Upper lobe of left lung (tissue), 4 donors: ENCODE data around the gene SIAH1.

Experiments
- POLR2A ChIP-seq, 4 donors: fragments of 450-650 bp; IDR thresholded peaks; one replicate each; pipeline ENCODE4 v1.5.1; 2016 to 2017; ENCODE audit warnings: antibody characterized with exemption in 4 of 4, mild to moderate bottlenecking in 2 of 4
- POLR2AphosphoS5 ChIP-seq, 2 donors: sonication (generic); formaldehyde crosslinking; IDR thresholded peaks; one replicate each; pipeline ENCODE4 v1.5.1; 2017; ENCODE audit warnings: antibody characterized with exemption in 2 of 2
- TF ChIP-seq, protein P1 (sequence below), 6 experiments: fragments of 450-650 bp in 4 of 6; fragments of 200-600 bp in 2 of 6; sonication (generic) in 2 of 6; IDR thresholded peaks; one replicate each; pipeline ENCODE4 v1.5.1; 2016 to 2019; ENCODE audit warnings: antibody characterized with exemption in 6 of 6

DNA sequence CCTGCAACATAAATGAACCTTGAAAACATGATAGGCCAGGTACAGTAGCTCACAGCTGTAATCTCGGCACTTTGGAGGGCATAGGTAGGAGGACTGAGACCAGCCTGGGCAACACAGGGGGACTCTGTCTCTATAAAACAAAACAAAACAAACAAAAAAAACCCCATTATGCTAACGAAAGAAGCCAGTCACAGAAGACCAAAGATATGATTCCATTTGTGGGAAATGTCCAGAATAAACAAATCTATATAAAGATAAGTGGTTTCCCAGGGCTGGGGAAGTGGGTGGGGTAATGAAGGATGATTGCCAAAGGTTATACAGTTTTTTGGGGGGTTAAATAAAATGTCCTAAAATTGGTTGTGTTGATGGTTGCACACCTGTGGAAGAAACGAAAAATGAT, 36.5 kb upstream of the SIAH1 start:
- TF ChIP-seq, protein P1, sequence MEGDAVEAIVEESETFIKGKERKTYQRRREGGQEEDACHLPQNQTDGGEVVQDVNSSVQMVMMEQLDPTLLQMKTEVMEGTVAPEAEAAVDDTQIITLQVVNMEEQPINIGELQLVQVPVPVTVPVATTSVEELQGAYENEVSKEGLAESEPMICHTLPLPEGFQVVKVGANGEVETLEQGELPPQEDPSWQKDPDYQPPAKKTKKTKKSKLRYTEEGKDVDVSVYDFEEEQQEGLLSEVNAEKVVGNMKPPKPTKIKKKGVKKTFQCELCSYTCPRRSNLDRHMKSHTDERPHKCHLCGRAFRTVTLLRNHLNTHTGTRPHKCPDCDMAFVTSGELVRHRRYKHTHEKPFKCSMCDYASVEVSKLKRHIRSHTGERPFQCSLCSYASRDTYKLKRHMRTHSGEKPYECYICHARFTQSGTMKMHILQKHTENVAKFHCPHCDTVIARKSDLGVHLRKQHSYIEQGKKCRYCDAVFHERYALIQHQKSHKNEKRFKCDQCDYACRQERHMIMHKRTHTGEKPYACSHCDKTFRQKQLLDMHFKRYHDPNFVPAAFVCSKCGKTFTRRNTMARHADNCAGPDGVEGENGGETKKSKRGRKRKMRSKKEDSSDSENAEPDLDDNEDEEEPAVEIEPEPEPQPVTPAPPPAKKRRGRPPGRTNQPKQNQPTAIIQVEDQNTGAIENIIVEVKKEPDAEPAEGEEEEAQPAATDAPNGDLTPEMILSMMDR (IDR thresholded peaks at IDR 0.05) = no peak
- TF ChIP-seq POLR2AphosphoS5 (IDR thresholded peaks at IDR 0.05) (no peak), POLR2A (IDR thresholded peaks at IDR 0.05) (no peak)
